Stimulated activated CD8-positive, alpha-beta memory T cell treated with anti-CD3 and anti-CD28 coated beads, Interleukin-2, amount 100 ng/mL, for 48 hours (primary cell): ENCODE data around the gene MPPED1.

Experiments
- DNase-seq, 2 donors: peaks; one replicate each; pipeline ENCODE4 v3.0.0-alpha.2; 2020; ENCODE audit warnings: low read depth in 2 of 2

MPPED1 gene

GRCh38 chr22:43392385-43392989 lies 19.3 kb upstream of the MPPED1 start:
- DNase-seq, result no peak

- no peak for DNase-seq
Observed at GRCh38 chr22:43393132-43393843, 18.5 kb upstream of the MPPED1 start.

DNA sequence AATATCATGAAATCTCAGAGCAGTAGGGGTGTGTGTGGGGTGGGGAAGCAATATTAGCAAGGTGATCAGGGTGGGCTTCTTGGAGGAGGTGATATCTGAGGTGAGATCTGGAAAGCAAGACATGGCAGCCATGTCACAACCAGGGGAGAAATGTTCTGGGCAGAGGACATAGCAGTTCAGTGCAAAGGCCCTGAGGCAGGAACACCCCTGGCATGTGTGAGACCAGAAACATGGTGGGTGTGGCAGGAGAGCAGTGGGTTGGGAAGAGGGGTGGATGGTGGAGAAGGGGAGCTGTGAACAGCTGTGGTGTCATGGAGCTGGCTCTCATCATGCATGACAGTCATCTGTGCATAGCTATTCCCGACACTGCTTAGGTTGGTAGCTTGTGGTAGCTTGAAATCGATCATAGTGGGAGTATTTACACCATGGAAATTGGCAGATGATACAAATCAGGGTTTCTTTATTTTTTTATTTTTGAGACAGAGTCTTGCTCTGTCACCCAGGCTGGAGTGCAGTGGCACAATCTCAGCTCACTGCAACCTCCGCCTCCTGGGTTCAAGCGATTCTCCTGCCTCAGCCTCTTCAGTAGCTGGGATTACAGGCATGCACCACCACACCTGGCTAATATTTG lies 17.9 kb upstream of the MPPED1 start:
- DNase-seq, result no peak

DNA sequence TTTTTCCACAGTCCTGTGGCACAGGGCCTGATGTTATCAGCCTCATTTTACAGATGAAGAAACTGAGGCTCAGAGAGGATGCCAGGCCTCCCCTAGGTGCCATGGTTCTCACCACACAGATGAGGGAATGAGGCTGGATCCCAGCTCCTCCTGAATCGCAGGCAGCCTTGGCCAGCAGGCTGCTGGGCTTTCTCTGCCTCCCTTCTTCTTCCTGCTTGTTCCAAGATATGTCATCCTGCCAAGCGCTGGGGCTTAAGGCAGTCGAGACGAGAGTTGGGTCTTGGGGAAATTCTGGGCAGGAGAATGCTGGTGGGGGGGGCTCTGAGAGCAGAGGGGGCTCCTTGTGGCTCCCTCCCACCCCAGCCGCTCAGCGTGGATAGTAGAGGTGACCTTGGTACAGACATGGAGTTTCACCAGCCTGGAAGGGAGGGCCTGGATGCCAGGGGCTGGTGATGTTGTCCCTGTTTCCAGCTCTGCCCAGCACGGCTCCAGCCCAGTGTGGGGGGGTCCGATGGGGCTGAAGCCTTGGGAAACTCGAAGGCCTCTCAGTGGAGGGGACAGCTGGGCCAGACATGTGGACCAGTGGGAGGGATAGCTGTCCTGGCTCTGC lies 16.6 kb upstream of the MPPED1 start:
- no peak for DNase-seq

- no peak for DNase-seq
Observed at GRCh38 chr22:43396321-43396933, 15.4 kb upstream of the MPPED1 start.

GRCh38 chr22:43396934-43397457 lies 14.8 kb upstream of the MPPED1 start:
- no peak for DNase-seq

GRCh38 chr22:43397766-43398165 lies 14.0 kb upstream of the MPPED1 start:
- DNase-seq, result no peak

- DNase-seq, result no peak
Observed at GRCh38 chr22:43398246-43398645, 13.6 kb upstream of the MPPED1 start.

DNA sequence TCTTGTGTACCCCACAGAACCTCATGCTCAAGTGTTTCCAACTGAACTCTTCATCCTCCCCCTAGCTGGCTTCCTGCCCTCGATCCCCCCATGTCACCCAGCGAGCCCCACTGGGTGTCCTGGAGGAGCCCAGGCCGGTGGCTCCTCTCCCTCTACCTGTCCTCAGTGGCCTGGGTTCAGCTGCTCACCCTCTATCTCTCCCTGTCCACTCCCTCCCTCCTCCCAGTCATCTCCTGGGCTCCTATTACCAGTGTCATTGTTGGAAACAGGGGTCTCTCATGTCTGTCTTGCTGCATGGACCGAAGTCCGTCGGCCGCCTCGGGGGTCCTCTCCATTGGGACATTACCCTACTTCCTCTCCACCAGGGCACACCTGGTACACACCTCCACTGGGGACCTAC lies 12.9 kb upstream of the MPPED1 start:
- no peak for DNase-seq

- no peak for DNase-seq
Observed at GRCh38 chr22:43399338-43399979, 12.4 kb upstream of the MPPED1 start.

- DNase-seq, result no peak
Observed at GRCh38 chr22:43399980-43400358, 11.8 kb upstream of the MPPED1 start.

DNA sequence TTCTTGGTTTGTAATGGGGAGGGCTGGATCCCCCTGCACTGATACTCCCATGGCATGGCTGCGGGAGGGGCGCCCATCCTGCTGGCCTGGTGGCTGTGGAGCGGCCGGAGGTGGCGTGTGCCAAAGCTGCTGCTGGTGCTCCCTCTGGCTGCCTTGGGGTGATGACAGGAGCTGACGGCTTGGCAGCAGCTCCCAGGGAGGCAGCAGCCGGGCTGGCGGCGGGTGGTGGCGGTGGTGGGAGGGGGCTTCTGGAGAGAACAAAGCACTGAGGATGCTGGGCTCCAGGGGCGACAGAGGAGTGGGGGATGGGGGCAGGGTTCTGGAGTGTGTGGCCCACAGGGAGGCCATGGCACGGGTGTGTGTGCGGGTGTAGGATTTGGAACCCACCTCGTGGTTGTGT lies 11.4 kb upstream of the MPPED1 start:
- DNase-seq, result no peak

GRCh38 chr22:43401233-43401632 lies 10.6 kb upstream of the MPPED1 start:
- no peak for DNase-seq

DNA sequence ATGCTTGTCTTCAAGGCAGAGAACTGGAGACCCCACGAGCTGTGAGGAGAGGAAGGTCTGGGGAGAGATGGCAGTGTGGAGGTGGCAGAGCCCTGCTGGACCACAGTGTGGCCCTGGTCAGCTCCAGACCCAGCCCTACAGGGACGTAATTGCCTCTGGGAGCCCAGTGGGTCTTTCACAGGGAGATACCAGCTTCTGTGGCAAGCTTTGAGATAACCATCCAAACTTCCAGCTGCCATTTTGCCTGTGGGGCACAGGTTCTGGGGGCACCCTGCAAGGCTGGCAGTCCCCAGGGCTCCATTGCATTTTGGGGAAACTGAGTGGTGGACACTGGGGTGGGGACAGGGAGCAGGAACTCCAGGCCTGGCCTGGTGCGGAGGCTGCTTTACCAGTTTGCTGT lies 10.2 kb upstream of the MPPED1 start:
- no peak for DNase-seq

- DNase-seq, result no peak
Observed at GRCh38 chr22:43402128-43402527, 9.7 kb upstream of the MPPED1 start.

GRCh38 chr22:43404673-43405385 lies 7.0 kb upstream of the MPPED1 start:
- no peak for DNase-seq

- DNase-seq, result no peak
Observed at GRCh38 chr22:43406186-43406790, 5.5 kb upstream of the MPPED1 start.

- DNase-seq, result no peak
Observed at GRCh38 chr22:43407591-43407990, 4.2 kb upstream of the MPPED1 start.

DNA sequence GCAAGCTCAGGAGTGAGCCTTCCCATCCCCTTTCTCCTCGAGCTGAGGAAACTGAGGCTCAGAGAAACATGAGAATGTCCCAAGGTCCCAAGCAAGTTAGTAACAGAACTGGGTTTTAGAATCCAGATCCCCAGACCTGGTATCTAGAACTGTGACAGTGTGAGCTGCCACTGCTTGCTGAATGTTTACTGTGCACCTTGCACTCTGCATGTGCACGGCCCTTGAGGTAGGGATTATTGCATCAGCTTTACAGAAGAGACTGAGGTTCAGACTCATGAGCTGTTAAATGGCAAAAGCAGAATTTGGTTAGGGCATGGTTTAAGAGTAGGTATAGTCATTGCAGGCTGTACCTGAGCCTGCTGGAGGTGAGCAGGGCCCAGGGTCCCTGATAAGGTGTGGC lies 3.8 kb upstream of the MPPED1 start:
- DNase-seq, result no peak

GRCh38 chr22:43409046-43409445 lies 2.8 kb upstream of the MPPED1 start:
- DNase-seq, result no peak

GRCh38 chr22:43409800-43410199 lies 2.0 kb upstream of the MPPED1 start:
- no peak for DNase-seq
